ENCODE measurements around the gene TGFBI.

The TGFBI gene

DNA sequence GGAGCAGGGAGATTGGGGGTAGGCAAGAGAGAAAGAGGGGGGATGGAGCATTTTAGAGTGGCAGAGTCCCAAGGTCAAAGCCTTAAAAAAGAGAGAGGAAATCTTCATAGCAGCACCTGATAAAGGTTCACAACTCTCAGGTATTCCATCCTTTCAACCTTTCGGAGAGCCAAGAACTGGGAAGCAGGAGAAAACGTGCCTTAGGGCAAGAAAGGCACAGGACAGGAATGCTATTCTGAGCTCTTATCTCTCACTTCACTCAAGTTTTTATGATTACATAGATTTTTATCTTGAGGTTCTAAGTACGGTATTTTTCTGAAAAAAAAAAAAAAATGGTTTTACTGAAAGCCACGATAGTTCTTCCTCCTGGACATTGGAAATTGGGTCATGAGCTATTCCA lies 69.4 kb downstream of the TGFBI start:
- no peak for DNase-seq

DNA sequence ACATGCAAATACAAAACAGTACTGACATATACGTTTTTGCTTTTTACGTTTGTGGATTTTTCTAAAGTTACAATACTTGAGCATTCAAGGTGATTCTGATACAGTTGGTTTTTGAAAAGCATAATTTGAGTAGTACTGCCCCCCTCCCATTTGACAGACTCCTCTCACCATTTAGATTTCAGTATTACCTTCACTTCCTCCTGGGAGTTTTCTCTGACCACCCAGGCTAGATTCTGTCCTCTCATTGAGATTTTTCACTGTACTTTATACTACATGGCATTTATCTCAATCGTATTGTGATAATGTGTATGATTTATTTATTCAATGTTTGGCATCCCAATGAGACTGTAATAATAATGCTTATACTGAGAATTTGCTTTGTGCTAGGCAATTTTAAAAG lies 71.1 kb downstream of the TGFBI start:
- no peak for DNase-seq

DNA sequence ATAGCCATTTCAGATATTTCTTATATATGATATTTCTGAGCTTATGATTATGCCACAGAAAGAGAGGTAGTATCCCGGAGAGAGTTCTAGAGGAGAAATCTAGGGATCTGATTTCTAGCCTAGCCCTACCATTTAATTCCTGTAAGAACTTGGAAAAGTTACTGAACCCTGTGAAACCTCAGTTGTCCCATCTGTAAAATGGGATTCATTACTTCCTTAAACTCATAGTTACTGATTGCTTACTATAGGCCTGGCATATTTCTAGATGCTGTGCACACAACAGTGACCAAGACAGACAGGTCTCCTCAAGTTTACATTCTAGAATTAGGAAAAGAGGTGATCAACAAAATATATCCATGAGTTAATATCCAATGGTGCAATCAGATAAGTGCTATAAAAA lies 73.1 kb downstream of the TGFBI start:
- no peak for DNase-seq

- no peak for DNase-seq
Observed at GRCh38 chr5:136103118-136103517, 74.3 kb downstream of the TGFBI start.

- DNase-seq = no peak
Observed at GRCh38 chr5:136104306-136104965, 75.6 kb downstream of the TGFBI start.

DNA sequence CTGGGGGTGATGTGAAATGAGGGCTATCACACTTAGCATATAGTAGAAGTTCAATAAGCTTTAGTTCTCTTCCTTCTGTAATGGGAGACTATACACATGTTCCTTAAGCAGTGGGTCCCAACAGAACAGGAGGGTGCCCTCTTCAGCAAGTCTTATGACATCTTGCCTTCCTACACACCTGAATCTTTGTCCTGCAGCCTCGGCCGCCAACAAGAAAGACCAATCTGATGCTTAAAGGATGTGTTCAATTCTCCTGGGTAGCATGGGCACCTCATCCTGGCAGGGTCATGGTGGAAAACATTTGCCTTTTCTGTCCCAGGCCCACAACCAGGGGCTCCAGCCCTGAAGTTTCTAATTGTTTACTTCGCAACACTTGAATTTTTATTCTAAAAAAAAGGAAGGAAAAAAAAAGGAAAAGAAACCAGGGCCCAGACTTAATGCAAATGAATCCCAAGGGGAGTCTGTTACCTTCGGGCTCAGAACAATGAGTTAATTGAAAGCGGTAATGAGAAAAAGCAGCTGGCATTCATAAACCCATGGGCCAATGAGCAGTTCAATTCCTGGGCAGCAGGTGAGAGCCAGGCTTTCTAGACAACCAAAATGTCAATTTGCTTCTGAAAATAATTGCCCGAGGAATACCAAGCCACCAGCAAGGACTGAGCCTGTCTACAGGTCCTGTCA lies 77.7 kb downstream of the TGFBI start:
- no peak for DNase-seq

GRCh38 chr5:136108180-136108611 lies 79.4 kb downstream of the TGFBI start:
- no peak for DNase-seq

- DNase-seq = no peak
Observed at GRCh38 chr5:136108766-136109165, 80.0 kb downstream of the TGFBI start.

DNA sequence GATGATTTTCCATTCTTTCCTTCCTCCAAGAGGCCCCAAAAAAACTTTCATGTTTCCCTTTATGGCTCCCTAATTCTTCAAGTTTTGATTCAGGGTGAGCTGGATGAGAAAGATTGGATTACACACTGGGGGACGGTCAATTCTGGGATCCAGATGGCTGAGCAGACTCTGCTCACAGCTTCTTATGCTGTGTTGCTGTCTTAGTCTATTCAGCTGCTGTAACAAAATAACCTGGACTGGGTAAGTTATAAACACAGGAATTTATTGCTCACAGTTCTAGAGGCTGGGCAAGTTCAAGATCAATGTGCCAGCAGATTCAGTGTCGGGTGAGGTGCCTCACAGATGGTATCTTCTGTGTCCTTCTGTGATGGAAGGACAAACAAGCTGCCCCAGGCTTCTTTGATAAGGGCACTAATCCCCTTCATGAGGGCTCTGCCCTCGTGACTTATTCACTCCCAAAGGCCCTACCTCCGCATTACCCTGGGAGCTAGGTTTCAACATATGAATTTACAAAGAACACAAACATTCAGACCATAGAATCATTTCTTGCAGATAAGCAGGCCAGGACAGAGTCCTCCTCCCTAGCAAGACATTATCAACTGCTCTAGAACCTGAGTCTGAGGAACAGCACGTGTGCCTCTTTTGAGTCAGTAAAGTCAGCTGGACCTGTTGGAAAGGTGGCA lies 80.8 kb downstream of the TGFBI start:
- DNase-seq = no peak
